Measurements from ENCODE around the gene RALGAPA1.
"Not testable (repeated sequence)": the region's sequence is repeated elsewhere in the genome, so short reads cannot be mapped to it uniquely, and the experiment has no call there.

RALGAPA1 gene

GRCh38 chr14:35826952-35827416 lies 17.9 kb upstream of the RALGAPA1 start:
- no peak for TF ChIP-seq CTCF (IDR thresholded peaks at IDR 0.05; ENCODE audit: low read depth, low read length)
- DNase-seq (ENCODE audit: extremely low read depth, low read depth), result no peak

GRCh38 chr14:35826218-35826951 lies 17.3 kb upstream of the RALGAPA1 start, which contains the start of gene BRMS1L:
BRMS1L (plus strand) TSS chr14:35826338; CDS start chr14:35826517, 179 bp downstream.
- peak; percentile 98 for DNase-seq (ENCODE audit: extremely low read depth, low read depth)
- no peak; the same call in 1 of the 2 replicates for TF ChIP-seq CTCF (IDR thresholded peaks at IDR 0.05; ENCODE audit: low read depth, low read length)

GRCh38 chr14:35825968-35826217 lies 16.8 kb upstream of the RALGAPA1 start:
- TF ChIP-seq CTCF (IDR thresholded peaks at IDR 0.05; ENCODE audit: low read depth, low read length), result no peak
- no peak for DNase-seq (ENCODE audit: extremely low read depth, low read depth)

GRCh38 chr14:35824446-35825165 lies 15.5 kb upstream of the RALGAPA1 start:
- DNase-seq (ENCODE audit: extremely low read depth, low read depth), result not testable (repeated sequence)

GRCh38 chr14:35822501-35822900 lies 13.4 kb upstream of the RALGAPA1 start:
- TF ChIP-seq CTCF (IDR thresholded peaks at IDR 0.05; ENCODE audit: low read depth, low read length), result no peak
- DNase-seq (ENCODE audit: extremely low read depth, low read depth), result no peak

- TF ChIP-seq CTCF (IDR thresholded peaks at IDR 0.05; ENCODE audit: low read depth, low read length), result peak; percentile 85
- DNase-seq (ENCODE audit: extremely low read depth, low read depth), result no peak
These were observed 12.7 kb upstream of the RALGAPA1 start for GRCh38 chr14:35821564-35822411.

GRCh38 chr14:35819591-35820540 lies 10.8 kb upstream of the RALGAPA1 start:
- TF ChIP-seq CTCF (IDR thresholded peaks at IDR 0.05; ENCODE audit: low read depth, low read length), result no peak

More at GRCh38 chr14:35819591-35820540, 10.8 kb upstream of the RALGAPA1 start:
- no peak for DNase-seq (ENCODE audit: extremely low read depth, low read depth)
